Upper lobe of left lung (tissue), 6 donors: Measurements from ENCODE around the gene AFF3. TPM values are rescaled to one million over a fixed set of nuclear protein-coding genes. Genes with fewer than 3 reads are reported as not detected.

Experiments used
- ATAC-seq, 2 donors: fragments of 200-7000 bp; cut with Tn5 transposase; one replicate each; pipeline ENCODE4 v1.9.1; 2022; ENCODE audit warnings: mild to moderate bottlenecking in 2 of 2, moderate library complexity in 2 of 2; ENCODE audit not compliant: low FRiP score in 2 of 2
- DNase-seq, 2 donors: peaks; one replicate each; pipeline ENCODE4 v3.0.0-alpha.2; 2019 to 2020
- H3K27ac ChIP-seq, 4 donors: fragments of 200-600 bp; sonication (generic); one replicate each; pipeline ENCODE4 v1.5.1; 2016 to 2019
- H3K27me3 ChIP-seq, 4 donors: fragments of 200-600 bp; sonication (generic); one replicate each; pipeline ENCODE4 v1.5.1; 2017 to 2019
- H3K36me3 ChIP-seq, 4 donors: fragments of 200-600 bp; sonication (generic); one replicate each; pipeline ENCODE4 v1.5.1; 2016 to 2019
- H3K4me1 ChIP-seq, 4 donors: fragments of 200-600 bp; sonication (generic); one replicate each; pipeline ENCODE4 v1.5.1; 2018 to 2019
- H3K4me3 ChIP-seq, 4 donors: fragments of 200-600 bp; sonication (generic); one replicate each; pipeline ENCODE4 v1.5.1; 2017 to 2019; ENCODE audit warnings: mild to moderate bottlenecking in 2 of 4, moderate library complexity in 1 of 4
- H3K9me3 ChIP-seq, 4 donors: fragments of 200-600 bp; sonication (generic); one replicate each; pipeline ENCODE4 v1.5.1; 2018 to 2019
- CTCF ChIP-seq, 6 experiments: fragments of 450-650 bp in 4 of 6; fragments of 200-600 bp in 2 of 6; sonication (generic) in 2 of 6; IDR thresholded peaks; one replicate each; pipeline ENCODE4 v1.5.1; 2016 to 2019; ENCODE audit warnings: antibody characterized with exemption in 6 of 6
- EP300 ChIP-seq, 4 donors: sonication (generic); formaldehyde crosslinking; IDR thresholded peaks; one replicate each; pipeline ENCODE4 v1.5.1; 2017; ENCODE audit warnings: antibody characterized with exemption in 4 of 4, control low read depth in 2 of 4
- POLR2A ChIP-seq, 4 donors: fragments of 450-650 bp; IDR thresholded peaks; one replicate each; pipeline ENCODE4 v1.5.1; 2016 to 2017; ENCODE audit warnings: antibody characterized with exemption in 4 of 4, mild to moderate bottlenecking in 2 of 4
- POLR2AphosphoS5 ChIP-seq, 2 donors: sonication (generic); formaldehyde crosslinking; IDR thresholded peaks; one replicate each; pipeline ENCODE4 v1.5.1; 2017; ENCODE audit warnings: antibody characterized with exemption in 2 of 2
- WGBS, 2 donors: methylation state at CpG; one replicate each; pipeline ENCODE4 v1.1.5; 2017 to 2018; 5-methylcytosine and 5-hydroxymethylcytosine counted together
- total RNA-seq, 6 donors: library from RNA; depleted of rRNA in 4 of 6; stranded (reverse); fragments of >200 nt in 4 of 6; gene quantifications; one replicate each; pipeline versions ENCODE4 v1.1.0 to v1.2.1, GENCODE V29; 2016 to 2021
- donor health status: DM: no; HTN: no; CAD: no; lungs with moderate emphysema.
- donor health status: DM: no; HTN: yes; CAD: no; lungs with severe emphysema.

The AFF3 gene
- total RNA-seq, 6 donors from 2014 or later, result 21.0 to 195 (median 47.9) TPM

GRCh38 chr2:99960291-99960690 is 182.1 kb downstream of the AFF3 start:
- no peaks in the 10 kb centered on the region for H3K27me3 ChIP-seq

GRCh38 chr2:99959261-99960014 is 183.0 kb downstream of the AFF3 start:
- no peaks in the 10 kb centered on the region for H3K9me3 ChIP-seq
- DNase-seq, result no peak
- TF ChIP-seq POLR2A (IDR thresholded peaks at IDR 0.05) (no peak), POLR2AphosphoS5 (IDR thresholded peaks at IDR 0.05) (no peak), EP300 (IDR thresholded peaks at IDR 0.05) (no peak), CTCF (IDR thresholded peaks at IDR 0.05) (no peak)
- H3K27ac ChIP-seq, result no peak overlapping the region
- H3K36me3 ChIP-seq, result no peaks in the 10 kb centered on the region
- no peaks in the 10 kb centered on the region for H3K27me3 ChIP-seq
- WGBS, 2 donors, result 68 to 76% methylated on average over 8 of the region's 8 CpGs
- H3K4me1 ChIP-seq, result no peaks in the 10 kb centered on the region
- ATAC-seq, result no peak
- H3K4me3 ChIP-seq, result no peak overlapping the region

More at GRCh38 chr2:99960291-99960690, 182.1 kb downstream of the AFF3 start:
- Histone ChIP-seq H3K9me3 (no peaks in the 10 kb centered on the region), H3K4me1 (no peaks in the 10 kb centered on the region), H3K27ac (no peak overlapping the region), H3K36me3 (no peaks in the 10 kb centered on the region), H3K4me3 (no peak overlapping the region)
- DNase-seq, result no peak
- ATAC-seq, result no peak
- TF ChIP-seq POLR2AphosphoS5 (IDR thresholded peaks at IDR 0.05) (no peak), EP300 (IDR thresholded peaks at IDR 0.05) (no peak), POLR2A (IDR thresholded peaks at IDR 0.05) (no peak), CTCF (IDR thresholded peaks at IDR 0.05) (no peak)
- 78 to 79% methylated on average over 5 of the region's 5 CpGs for WGBS, 2 donors

GRCh38 chr2:99957332-99958133 is 184.9 kb downstream of the AFF3 start:
- no peak overlapping the region for H3K4me3 ChIP-seq
- no peak for TF ChIP-seq POLR2AphosphoS5 (IDR thresholded peaks at IDR 0.05)
- no peak for TF ChIP-seq CTCF (IDR thresholded peaks at IDR 0.05)
- TF ChIP-seq EP300 (IDR thresholded peaks at IDR 0.05), result no peak
- no peak for TF ChIP-seq POLR2A (IDR thresholded peaks at IDR 0.05)

GRCh38 chr2:99956232-99957030 is 186.0 kb downstream of the AFF3 start:
- DNase-seq (no peak), ATAC-seq (no peak)
- WGBS, 2 donors, result 83 to 87% methylated on average over 6 of the region's 6 CpGs
- Histone ChIP-seq H3K36me3 (no peaks in the 10 kb centered on the region), H3K27ac (no peak overlapping the region), H3K4me3 (no peak overlapping the region), H3K4me1 (no peaks in the 10 kb centered on the region), H3K9me3 (no peaks in the 10 kb centered on the region), H3K27me3 (no peaks in the 10 kb centered on the region)
- TF ChIP-seq EP300 (IDR thresholded peaks at IDR 0.05), result no peak
- no peak for TF ChIP-seq POLR2AphosphoS5 (IDR thresholded peaks at IDR 0.05)
- no peak for TF ChIP-seq CTCF (IDR thresholded peaks at IDR 0.05)
- TF ChIP-seq POLR2A (IDR thresholded peaks at IDR 0.05), result no peak

More at GRCh38 chr2:99957332-99958133, 184.9 kb downstream of the AFF3 start:
- DNase-seq (no peak), ATAC-seq (no peak)
- Histone ChIP-seq H3K4me1 (no peaks in the 10 kb centered on the region), H3K36me3 (no peaks in the 10 kb centered on the region), H3K27ac (no peak overlapping the region), H3K27me3 (no peaks in the 10 kb centered on the region), H3K9me3 (no peaks in the 10 kb centered on the region)
- 93 to 94% methylated on average over 7 to 8 of the region's 8 CpGs for WGBS, 2 donors
